GM18499 (cell line): ENCODE results near the gene DAW1.
"Not testable (repeated sequence)": the region's sequence is repeated elsewhere in the genome, so short reads cannot be mapped to it uniquely, and the experiment has no call there.

Experiments used
- ATAC-seq: cut with Tn5 transposase; IDR thresholded peaks from one replicate; pipeline ENCODE4 v1.9.1; 2021; ENCODE audit warnings: moderate number of reproducible peaks; ENCODE audit not compliant: insufficient read depth, unreplicated experiment

The DAW1 gene, protein sequence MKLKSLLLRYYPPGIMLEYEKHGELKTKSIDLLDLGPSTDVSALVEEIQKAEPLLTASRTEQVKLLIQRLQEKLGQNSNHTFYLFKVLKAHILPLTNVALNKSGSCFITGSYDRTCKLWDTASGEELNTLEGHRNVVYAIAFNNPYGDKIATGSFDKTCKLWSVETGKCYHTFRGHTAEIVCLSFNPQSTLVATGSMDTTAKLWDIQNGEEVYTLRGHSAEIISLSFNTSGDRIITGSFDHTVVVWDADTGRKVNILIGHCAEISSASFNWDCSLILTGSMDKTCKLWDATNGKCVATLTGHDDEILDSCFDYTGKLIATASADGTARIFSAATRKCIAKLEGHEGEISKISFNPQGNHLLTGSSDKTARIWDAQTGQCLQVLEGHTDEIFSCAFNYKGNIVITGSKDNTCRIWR

GRCh38 chr2:227871375-227871791, at the start of gene DAW1:
DAW1 (plus strand) TSS chr2:227871631; CDS start chr2:227871690, 59 bp downstream.
- ATAC-seq, result no peak

GRCh38 chr2:227822416-227823003, 48.9 kb upstream of the DAW1 start:
- ATAC-seq, result no peak

GRCh38 chr2:227823922-227824321, 47.5 kb upstream of the DAW1 start:
- no peak for ATAC-seq

DNA sequence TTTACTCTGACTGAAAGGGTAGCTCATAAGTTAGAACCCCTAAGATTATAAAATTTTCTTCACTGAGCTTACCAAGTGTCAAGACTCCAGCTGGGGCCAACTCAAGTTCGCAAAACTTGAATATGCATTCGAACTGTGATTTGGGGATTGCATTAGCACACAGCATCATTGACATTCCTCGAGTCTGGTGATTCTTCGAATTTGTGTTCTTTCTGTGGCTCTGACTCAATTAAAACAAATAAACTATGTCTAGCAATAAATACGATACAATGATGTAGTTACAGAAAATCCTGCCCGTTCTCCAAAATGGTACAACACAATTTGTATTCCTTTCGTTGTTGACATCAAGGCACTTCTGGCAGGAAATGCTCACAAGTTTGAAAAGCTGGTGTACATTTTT, 46.7 kb upstream of the DAW1 start:
- ATAC-seq, result no peak

DNA sequence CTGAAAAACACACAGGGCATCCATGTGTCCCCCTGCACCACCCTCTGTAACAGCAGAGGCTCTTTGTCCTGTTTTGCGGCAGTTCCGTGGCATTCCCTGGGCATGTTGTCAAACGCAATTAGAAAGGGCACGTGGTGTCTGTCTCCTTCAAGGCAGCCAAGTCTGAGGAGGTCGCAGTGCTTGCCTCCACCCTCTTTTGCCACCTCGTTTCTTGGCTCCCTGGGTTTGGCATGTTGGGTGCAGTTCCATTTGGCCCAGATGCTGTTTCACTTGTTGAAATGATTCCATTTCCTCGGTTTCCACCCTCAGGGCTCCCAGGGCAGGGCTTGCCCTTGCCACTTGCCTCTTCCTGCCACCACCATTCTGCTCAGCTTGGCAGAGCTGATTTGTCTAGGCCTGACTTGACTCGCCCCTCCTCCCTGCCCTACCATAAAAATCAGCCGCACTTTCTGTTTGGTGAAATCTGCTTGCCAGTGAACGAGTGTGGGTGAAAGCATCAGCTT, 45.4 kb upstream of the DAW1 start:
- no peak for ATAC-seq

DNA sequence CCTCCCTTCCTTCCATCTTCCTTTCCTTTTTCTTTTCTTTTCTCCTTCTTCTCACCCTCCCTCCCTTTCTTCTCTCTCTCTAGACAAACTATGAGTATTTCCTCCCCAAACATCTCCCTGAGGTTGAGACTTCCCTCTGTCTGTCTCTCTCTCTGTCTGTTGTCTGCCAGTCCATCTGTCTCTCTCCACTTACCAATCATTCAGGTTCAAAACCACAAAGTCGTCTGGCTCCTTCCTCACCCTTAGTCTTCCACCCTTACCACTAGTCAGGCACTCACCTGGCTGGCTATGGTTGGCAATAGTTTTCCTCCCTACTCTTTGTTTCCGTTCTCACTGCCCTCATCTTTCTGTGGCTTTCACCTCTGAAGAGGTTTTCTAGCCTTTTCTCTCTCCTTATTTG, 44.9 kb upstream of the DAW1 start:
- ATAC-seq, result no peak

DNA sequence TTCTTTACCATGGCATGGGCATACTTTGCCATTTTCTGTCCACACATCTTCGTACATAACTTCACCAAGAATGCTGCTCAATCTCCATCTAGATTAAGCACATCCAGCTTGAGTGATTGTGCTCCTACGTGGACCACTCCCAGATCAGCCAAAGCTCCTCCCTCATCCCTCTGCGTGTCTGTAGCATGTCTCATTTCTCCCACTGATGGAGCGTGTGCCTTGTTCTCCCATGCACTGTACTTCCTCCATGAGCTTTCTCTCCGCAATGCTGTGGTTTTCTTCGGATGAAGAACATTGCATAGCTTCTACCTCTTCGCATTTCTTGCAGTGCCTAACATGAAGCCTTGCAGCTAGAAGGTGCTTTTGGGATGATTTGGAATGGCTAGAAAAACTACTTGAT, 44.3 kb upstream of the DAW1 start:
- ATAC-seq, result no peak

DNA sequence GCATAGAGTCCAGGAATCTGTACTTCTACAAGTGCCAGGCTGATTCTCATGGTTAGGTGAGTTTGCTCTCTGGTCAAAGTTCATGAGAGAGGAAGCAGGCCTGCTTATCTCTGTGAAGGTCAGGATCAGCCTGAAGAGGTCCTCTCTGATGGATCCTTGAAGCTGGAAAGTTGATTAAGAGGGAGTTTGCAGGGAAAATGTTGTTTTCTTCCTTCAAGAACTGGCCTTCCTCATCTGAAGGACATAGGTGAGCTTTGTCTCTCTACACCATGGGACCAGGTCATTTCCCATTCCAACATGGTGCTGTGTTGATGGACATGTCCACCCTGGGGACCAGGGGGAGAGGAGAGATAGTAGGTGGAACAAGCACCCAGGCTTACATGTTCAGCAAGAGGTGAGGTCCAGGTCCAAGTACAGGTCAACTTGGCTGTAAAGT, 42.9 kb upstream of the DAW1 start:
- ATAC-seq, result no peak

DNA sequence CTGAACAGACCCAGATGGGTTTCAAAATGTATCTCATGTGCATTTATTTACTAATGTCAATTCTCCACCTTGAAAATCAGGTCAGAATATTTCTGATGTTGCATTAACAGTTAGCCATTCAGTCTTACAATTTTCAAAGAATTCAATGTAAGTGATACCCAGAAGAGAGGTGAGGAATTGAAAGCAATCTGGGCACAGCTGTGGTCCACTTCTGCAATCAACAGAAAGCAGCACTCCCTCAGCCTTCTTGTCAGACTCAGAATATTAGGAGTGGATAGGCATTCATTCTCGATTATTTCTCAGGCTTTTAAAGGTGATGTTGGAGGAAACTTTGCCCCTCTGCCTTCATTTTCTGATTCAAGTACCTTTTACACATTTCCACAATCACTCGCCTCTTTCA, 42.1 kb upstream of the DAW1 start:
- ATAC-seq, result no peak

GRCh38 chr2:227834423-227834822, 37.0 kb upstream of the DAW1 start:
- ATAC-seq, result no peak

DNA sequence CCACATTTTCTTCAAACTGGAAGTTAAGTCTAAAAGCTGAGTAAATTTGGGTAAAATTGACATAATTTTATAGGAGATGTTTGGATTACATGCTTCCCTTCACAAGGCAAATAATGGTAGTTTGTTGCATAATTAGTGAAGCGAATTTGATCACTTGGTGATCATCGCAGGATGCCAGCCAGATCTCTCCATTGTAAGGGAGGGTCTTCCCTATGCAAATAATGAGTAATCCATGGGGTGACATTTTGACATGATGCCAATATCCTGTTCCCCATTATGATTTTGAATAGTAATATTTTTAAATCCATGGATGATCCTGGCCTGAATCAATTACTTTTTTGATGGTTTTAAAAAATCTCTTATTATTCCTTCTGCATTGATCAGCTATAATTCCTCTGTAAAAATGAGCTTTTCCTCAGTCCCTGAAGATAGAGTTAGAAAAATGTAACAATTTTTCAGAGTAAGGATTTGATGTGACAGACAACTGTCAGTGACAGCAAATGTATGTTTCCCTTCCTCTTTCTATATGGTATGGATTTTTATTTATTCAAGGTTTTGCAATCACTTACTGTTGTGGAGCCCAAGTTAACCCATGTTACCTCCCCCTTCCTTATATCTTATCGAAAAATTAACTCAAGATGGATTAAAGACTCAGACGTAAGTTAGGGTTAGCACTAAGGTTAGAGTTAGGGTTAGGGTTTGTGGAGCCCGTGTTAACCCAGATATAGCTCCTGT, 36.3 kb upstream of the DAW1 start:
- ATAC-seq, result no peak

DNA sequence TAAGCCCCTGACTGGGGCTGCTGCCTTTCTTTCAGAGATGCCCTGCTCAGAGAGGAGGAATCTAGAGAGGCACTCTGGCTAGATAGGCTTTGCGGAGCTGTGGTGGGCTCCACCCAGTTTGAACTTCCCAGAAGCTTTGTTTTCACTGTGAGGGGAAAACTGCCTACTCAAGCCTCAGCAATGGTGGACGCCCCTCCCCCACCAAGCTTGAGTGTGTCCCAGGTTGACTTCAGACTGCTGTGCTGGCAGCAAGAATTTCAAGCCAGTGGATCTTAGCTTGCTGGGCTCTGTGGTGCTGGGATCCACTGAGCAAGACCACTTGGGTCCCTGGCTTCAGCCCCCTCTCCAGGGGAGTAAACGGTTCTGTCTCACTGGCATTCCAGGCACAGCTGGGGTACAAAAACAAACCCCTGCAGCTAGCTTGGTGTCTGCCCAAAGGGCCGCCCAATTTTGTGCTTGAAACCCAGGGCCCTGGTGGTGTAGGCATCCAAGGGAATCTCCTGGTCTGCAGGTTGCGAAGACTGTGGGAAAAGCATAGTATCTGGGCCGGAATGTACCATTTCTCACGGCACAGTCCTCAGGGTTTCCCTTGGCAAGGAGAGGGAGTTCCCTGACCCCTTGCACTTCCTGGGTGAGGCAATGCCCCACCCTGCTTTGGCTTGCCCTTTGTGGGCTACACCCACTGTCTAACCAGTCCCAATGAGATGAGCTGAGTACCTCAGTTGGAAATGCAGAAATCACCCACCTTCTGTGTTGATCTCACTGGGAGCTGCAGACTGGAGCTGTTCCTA, 31.9 kb upstream of the DAW1 start:
- ATAC-seq, result not testable (repeated sequence)

GRCh38 chr2:227846831-227847230, 24.6 kb upstream of the DAW1 start:
- no peak for ATAC-seq

DNA sequence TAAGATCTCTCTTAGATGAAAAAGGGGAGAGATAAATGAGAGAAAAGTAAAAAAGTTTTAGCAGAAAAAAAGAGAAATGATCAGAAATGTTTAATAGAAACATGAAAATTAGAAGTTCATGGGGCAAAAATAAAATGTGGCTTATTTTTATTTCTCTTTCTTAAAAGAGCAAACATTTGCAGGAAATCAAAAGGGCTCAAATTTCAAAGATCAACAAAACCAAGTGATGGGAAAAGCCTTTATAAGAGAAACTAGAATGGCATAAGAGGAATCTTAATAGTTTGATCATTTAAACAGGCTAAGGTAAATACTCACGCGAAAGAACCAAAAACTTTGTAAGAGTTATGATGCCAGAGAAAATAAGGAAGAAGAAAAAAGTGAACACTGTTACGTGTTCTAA, 23.3 kb upstream of the DAW1 start:
- no peak for ATAC-seq

DNA sequence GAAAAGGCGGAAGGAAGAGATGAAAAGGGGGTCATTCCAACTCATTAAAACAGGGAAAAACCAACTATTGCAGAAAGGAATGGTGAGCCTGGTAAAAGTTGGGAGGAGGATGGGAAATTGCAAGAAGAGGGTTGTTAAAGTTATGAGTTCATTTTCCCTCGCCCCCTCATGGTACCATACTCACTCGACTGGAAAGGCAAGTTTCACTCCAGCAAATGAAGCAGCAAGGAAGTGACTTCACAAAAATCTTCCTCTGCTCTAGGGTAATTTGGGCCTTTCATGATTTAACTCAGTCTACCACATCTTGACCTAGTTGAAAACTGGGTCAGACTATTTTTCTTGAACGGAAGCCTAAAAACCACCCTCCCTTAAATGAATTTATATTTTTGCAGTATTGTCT, 22.8 kb upstream of the DAW1 start:
- no peak for ATAC-seq

- ATAC-seq, result no peak
Measured at GRCh38 chr2:227849906-227850305, 21.5 kb upstream of the DAW1 start.

DNA sequence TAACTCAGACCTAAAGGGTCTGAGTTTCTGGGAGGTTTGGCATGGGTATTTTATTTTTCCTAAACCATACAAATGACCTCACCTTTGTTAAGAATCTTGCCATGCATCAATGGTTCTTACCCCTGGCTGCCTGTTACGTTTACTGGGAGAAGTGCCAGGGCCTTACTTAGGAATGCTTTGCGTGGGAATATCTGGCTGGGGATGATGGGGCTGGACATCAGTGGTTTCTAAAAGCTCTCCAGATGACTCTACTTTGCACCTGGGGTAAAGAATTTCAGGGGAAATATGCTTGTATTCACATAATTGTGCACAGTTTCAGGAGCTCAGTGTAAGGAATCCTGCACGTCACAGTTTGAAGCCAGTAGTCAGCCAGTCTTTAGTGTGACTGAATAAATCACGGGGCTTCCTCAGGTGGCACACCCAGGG, 18.2 kb upstream of the DAW1 start:
- ATAC-seq, result no peak

- no peak for ATAC-seq
Measured at GRCh38 chr2:227853765-227854271, 17.6 kb upstream of the DAW1 start.

GRCh38 chr2:227855440-227855839, 16.0 kb upstream of the DAW1 start:
- no peak for ATAC-seq

- no peak for ATAC-seq
Measured at GRCh38 chr2:227856697-227857096, 14.7 kb upstream of the DAW1 start.
